AG10803 (cell line): ENCODE measurements around the gene RMRP.

Experiments
- DNase-seq: peaks from one replicate; pipeline ENCODE4 v3.0.0; 2010; ENCODE audit warnings: low read depth
- H3K4me3 ChIP-seq: 2 replicates; pipeline ENCODE4 v1.5.1; 2011; ENCODE audit warnings: mild to moderate bottlenecking, low read length, control low read depth
- TF ChIP-seq, protein P1 (sequence below): conservative IDR thresholded peaks from 2 replicates; pipeline ENCODE4 v1.5.1; 2011; ENCODE audit warnings: mild to moderate bottlenecking, low read length, control low read depth, inconsistent platforms

Gene RMRP

DNA sequence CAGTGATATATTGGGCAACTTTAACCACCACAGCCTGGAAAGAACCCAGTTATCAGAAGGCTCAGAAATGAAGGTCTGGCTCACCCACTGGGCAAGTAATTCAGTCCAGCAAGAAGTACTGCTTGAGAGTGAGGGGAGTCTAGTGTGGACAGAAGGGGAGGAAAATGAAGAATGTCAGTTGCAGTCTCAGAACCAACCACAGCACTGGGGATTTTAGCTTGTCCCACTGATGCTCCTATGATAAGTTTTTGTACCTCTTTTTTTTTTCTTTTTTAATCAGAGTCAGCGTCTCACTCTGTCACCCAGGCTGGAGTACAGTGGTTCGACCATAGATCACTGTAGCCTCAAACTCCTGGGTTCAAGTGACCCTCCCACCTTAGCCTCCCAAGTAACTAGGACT lies 30.2 kb downstream of the RMRP start:
- DNase-seq, result no peak
- TF ChIP-seq, protein P1, sequence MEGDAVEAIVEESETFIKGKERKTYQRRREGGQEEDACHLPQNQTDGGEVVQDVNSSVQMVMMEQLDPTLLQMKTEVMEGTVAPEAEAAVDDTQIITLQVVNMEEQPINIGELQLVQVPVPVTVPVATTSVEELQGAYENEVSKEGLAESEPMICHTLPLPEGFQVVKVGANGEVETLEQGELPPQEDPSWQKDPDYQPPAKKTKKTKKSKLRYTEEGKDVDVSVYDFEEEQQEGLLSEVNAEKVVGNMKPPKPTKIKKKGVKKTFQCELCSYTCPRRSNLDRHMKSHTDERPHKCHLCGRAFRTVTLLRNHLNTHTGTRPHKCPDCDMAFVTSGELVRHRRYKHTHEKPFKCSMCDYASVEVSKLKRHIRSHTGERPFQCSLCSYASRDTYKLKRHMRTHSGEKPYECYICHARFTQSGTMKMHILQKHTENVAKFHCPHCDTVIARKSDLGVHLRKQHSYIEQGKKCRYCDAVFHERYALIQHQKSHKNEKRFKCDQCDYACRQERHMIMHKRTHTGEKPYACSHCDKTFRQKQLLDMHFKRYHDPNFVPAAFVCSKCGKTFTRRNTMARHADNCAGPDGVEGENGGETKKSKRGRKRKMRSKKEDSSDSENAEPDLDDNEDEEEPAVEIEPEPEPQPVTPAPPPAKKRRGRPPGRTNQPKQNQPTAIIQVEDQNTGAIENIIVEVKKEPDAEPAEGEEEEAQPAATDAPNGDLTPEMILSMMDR, result no peak
- H3K4me3 ChIP-seq, result no peak overlapping the region

DNA sequence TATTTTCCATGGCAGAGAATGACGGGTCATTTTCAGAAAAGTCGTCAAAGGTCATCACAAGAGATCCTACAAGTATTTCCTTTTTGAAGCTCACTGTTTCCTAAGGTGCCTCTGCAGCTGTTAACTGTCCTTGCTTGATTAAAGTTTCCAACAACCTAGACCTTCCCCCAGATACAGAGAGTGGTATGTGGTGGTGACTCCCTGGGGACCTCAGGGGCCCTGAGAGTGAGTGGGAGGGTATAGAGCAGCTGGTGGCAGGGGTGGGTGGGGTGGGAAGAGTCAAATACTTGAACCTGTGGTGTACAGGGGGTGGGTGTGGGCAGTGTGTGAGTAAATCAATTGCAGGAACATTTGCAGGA lies 38.0 kb downstream of the RMRP start:
- H3K4me3 ChIP-seq, result no peak overlapping the region
- TF ChIP-seq, protein P1, result no peak
- no peak for DNase-seq

DNA sequence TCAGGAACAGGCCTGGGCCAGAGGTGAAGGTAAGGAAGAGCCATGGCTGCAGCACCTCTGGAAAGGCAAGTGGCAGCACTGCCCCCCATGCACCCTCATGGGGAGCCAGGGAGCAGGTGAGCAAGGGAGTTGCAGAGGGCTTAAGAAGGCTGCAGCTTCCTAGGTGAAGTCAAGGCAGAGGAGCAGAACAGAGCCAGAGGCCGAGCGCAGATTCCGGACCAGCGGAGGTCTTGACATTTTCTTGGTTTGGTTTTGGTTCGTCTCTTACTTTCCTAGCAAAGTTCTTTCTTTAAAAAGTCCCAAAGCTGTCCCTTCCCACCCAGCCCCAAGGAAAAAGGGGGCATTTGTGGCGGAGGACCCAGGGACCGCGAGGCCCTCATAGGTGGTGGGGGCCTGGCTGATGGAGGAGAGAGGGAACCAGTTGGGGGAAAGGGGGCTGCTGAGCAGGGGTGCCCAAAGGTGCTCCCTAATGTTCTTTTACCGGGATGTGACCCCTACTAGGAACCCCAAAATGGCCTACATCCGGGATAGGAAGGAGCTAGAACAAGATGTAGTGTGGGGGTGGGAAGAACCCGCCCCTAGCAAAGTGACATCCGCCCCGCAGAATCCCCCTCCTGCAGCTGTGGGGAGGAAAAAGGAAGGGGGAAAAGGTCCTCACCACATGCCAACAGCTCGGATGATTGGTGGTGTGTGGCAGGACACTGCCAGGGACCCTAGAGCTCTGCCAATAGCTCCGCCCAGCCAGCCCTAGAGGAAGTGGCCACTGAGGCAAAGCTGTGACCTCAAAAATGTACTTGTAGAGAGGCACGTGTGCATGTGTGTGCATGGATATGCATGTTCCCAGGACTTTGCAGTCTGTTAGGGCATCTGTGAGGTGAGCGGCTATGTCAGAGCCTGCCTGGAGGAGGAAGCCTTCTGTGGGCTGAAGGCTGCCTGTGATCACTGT lies 38.7 kb downstream of the RMRP start:
- no peak for DNase-seq
- TF ChIP-seq, protein P1, result no peak
- no peak overlapping the region for H3K4me3 ChIP-seq

DNA sequence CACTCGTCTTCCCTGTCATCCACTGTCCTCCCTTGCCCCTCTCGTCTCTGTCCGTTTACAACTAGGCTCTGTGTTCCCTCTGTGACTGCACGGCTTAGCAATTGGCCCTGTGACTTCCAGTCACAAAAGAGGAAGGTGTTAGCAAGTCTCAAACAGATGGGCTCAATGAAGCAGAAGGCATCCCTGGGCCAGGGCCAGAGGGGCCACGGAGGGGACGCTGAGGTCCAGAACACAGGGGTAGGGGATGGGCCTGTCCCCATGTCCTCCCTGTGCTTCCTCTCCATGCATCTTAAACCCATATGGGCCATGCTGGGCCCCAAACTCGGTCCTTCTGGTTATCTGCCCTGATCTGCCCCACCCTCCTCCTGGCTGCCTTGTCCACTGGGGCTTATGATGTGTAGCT lies 39.5 kb downstream of the RMRP start, which contains the start of gene CD72:
Gene CD72 (minus strand): TSS at position 89 of the 403 bp plus-strand sequence. CDS start 110 bp downstream, outside the sequence.
- no peak for DNase-seq
- TF ChIP-seq, protein P1, result no peak
- peak within 1 kb of the TSS; percentile 48 for H3K4me3 ChIP-seq

DNA sequence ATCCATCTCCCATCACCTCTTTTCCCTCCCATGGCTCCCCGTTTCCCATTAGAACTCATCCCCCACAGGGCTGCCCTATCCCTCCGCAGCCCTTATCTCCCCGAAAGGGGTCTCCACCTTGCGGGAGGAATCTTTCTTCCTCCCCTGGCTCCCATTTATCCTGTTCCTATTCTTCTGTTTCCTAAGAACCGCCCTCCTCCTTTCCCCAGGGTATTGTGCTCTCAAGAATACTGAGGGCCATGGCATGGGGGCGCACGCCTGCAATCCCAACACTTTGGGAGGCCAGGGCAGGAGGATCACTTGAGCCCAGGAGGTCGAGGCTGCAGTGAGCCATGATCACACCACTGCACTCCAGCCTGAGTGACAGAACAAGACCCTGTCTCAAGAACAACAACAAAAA lies 40.3 kb downstream of the RMRP start:
- TF ChIP-seq, protein P1, result no peak
- H3K4me3 ChIP-seq, result no peak overlapping the region
- DNase-seq, result no peak

DNA sequence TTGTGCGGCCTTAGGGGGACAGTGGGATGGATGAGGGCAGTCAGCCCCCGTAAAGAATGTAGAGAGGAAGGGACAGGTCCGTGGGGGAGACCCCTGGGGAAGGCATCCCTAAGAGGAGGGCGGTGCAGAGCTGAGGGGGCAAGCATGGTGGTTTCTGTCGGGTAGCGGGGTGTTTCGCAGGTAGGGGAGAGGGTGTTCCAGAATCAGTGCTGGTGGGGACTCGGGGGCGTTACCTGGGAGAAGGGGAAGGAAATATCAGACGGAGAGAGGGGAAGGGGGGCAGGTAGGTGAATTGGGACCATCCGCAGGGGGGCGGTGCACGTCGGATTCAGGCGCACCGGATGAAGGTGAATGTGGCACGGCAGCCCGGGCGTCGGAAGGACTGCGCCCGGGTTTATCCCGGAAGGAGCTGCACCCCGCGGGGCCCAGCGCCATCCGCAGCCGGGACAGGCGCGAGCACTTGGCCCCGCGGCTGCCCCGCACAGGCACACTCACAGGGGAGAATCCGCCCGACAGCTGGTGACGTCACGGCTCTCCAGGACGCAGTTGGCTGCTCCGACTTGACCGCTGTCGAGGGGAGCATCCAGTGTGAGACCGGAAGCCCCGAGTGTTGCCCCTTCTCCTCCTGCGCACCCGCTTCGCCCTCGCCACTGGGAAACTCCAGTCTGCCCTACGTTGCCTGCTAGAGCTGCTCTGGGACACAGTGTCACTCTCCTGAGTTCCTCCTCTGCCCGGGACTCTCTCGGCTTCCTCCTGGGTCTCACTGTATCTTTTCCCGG lies 40.9 kb downstream of the RMRP start:
- peak overlapping the region; percentile 48 for H3K4me3 ChIP-seq
- TF ChIP-seq, protein P1, result no peak
- DNase-seq, result peak; percentile 50
